Activated CD4-positive, alpha-beta memory T cell treated with anti-CD3 and anti-CD28 coated beads, Interleukin-2, amount 10 ng/mL, durations not matched to agents 7 days and 5 days (primary cell): Measurements from ENCODE around the gene GPATCH8. TPM values are rescaled to one million over a fixed set of nuclear protein-coding genes. Genes with fewer than 3 reads are reported as not detected.
A peak's percentile ranks its signal among the peaks of the same experiment; 100 is the strongest.

Experiments
- CTCF ChIA-PET: fragments of 350-600 bp; sonication (Branson Sonifier 250); formaldehyde crosslinking; loops from one replicate; lab custom pipeline; 2021; ENCODE audit warnings: antibody characterized with exemption, inconsistent platforms; lab: Charles Lee
- POLR2A ChIA-PET: fragments of 350-600 bp; sonication (Branson Sonifier 250); formaldehyde crosslinking; loops from one replicate; lab custom pipeline; 2021; ENCODE audit warnings: antibody characterized with exemption; lab: Charles Lee
- DNase-seq: peaks from one replicate; pipeline ENCODE4 v3.0.0-alpha.2; 2020
- H3K27ac Mint-ChIP-seq: one replicate; pipeline ENCODE4 v1.8.0; 2021; ENCODE audit warnings: mild to moderate bottlenecking, mixed read lengths
- H3K27me3 Mint-ChIP-seq: one replicate; pipeline ENCODE4 v1.8.0; 2021; ENCODE audit warnings: mixed read lengths
- H3K36me3 Mint-ChIP-seq: one replicate; pipeline ENCODE4 v1.8.0; 2021; ENCODE audit warnings: low read depth, mixed read lengths
- H3K4me1 Mint-ChIP-seq: one replicate; pipeline ENCODE4 v1.8.0; 2021; ENCODE audit warnings: mixed read lengths
- H3K4me3 Mint-ChIP-seq: one replicate; pipeline ENCODE4 v1.8.0; 2021; ENCODE audit warnings: mild to moderate bottlenecking, mixed read lengths
- H3K9me3 Mint-ChIP-seq: one replicate; pipeline ENCODE4 v1.8.0; 2021; ENCODE audit warnings: mixed read lengths
- total RNA-seq, 2 experiments: library from RNA; stranded (reverse); gene quantifications; one replicate each; pipeline ENCODE4 v1.2.3, GENCODE V29; 2021

Gene GPATCH8
- total RNA-seq, result 10 to 100 TPM; 38.7 to 43.0 TPM

GRCh38 chr17:44503147-44504029 is at the start of gene GPATCH8:
Gene GPATCH8, minus strand, starts transcription at chr17:44503406. Its CDS starts 36 bp downstream, at chr17:44503370.
- Mint-ChIP-seq H3K27me3 (peaks cover 2% of the 10 kb centered on the region), H3K4me3 (peak within 1 kb of the TSS; percentile 98), H3K9me3 (no peaks in the 10 kb centered on the region), H3K4me1 (peaks cover 26% of the 10 kb centered on the region), H3K36me3 (peaks cover 11% of the 10 kb centered on the region), H3K27ac (peak within 1 kb of the TSS; percentile 92)
- CTCF ChIA-PET, result interaction anchor here (0.6 to 1.2 kb wide), 5 partner anchors 8 to 522 kb away, joined by 3 to 6 read pairs (median 3); no protein-coding TSS in a partner anchor
- POLR2A ChIA-PET, result interaction anchor here (1.2 to 1.9 kb wide), 10 partner anchors 9 to 1135 kb away, joined by 3 to 8 read pairs (median 4); partner anchors contain the start of gene DBF4B
- peak; percentile 95 for DNase-seq

GRCh38 chr17:44552361-44552760 is 49.2 kb upstream of the GPATCH8 start:
- Mint-ChIP-seq H3K9me3 (no peaks in the 10 kb centered on the region), H3K36me3 (no peaks in the 10 kb centered on the region), H3K27ac (no peak overlapping the region), H3K4me3 (no peak overlapping the region), H3K27me3 (peaks cover 51% of the 10 kb centered on the region), H3K4me1 (peaks cover 14% of the 10 kb centered on the region)
- no peak for DNase-seq
- ChIA-PET CTCF (no interaction called here), POLR2A (no interaction called here)

- DNase-seq, result no peak
Measured at GRCh38 chr17:44549686-44550085, 46.5 kb upstream of the GPATCH8 start.

DNA sequence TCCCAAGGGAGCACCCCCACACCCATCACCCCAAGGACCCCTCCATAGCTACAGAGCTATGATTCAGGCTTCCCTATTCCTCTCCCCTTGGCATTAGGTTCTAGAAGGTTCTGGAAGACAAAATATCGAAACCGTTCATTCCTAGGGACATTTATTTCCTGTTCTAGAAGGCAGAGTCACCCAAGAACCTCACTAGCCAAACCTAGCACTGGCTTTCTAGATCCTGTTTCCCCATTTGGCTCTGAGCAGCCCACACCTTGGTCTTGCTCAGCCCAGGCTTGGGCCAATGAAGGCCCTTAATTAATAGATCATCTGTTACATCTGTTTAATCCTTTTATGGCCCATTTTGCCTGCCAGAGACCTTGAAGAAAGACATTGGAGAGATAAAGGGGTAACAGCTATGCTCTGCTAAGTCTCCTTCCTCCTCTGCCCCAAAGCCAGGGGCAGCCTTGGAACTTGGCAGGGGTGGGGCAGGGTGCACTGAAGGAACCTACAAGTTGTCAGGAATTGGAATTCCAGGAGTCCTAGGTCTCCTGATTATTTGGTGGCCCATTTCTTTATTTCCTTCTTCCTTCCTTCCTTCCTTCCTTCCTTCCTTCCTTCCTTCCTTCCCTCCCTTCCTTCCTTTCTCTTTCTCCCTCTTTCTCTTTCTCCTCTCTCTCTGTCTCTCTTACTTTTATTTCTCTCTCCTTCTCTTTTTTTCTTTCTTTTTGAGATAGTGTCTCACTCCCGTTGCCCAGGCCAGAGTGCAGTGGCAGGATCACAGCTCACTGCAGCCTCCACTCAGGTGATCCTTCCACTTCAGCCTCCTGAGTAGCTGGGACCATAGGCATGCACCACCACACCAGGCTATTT is 45.4 kb upstream of the GPATCH8 start:
- ChIA-PET CTCF (no interaction called here), POLR2A (no interaction called here)
- no peaks in the 10 kb centered on the region for H3K9me3 Mint-ChIP-seq
- H3K4me1 Mint-ChIP-seq, result peaks cover 3% of the 10 kb centered on the region
- DNase-seq, result no peak
- no peaks in the 10 kb centered on the region for H3K36me3 Mint-ChIP-seq
- no peak overlapping the region for H3K27ac Mint-ChIP-seq
- no peak overlapping the region for H3K4me3 Mint-ChIP-seq
- H3K27me3 Mint-ChIP-seq, result peaks cover 41% of the 10 kb centered on the region

More at GRCh38 chr17:44549686-44550085, 46.5 kb upstream of the GPATCH8 start:
- H3K36me3 Mint-ChIP-seq, result no peaks in the 10 kb centered on the region
- peaks cover 3% of the 10 kb centered on the region for H3K4me1 Mint-ChIP-seq
- H3K27ac Mint-ChIP-seq, result no peak overlapping the region
- peaks cover 36% of the 10 kb centered on the region for H3K27me3 Mint-ChIP-seq
- CTCF ChIA-PET, result interaction anchor here (0.9 kb wide), 1 partner anchor 16 kb away, joined by 3 read pairs; no protein-coding TSS in a partner anchor
- no peaks in the 10 kb centered on the region for H3K9me3 Mint-ChIP-seq
- H3K4me3 Mint-ChIP-seq, result no peak overlapping the region
- POLR2A ChIA-PET, result no interaction called here

DNA sequence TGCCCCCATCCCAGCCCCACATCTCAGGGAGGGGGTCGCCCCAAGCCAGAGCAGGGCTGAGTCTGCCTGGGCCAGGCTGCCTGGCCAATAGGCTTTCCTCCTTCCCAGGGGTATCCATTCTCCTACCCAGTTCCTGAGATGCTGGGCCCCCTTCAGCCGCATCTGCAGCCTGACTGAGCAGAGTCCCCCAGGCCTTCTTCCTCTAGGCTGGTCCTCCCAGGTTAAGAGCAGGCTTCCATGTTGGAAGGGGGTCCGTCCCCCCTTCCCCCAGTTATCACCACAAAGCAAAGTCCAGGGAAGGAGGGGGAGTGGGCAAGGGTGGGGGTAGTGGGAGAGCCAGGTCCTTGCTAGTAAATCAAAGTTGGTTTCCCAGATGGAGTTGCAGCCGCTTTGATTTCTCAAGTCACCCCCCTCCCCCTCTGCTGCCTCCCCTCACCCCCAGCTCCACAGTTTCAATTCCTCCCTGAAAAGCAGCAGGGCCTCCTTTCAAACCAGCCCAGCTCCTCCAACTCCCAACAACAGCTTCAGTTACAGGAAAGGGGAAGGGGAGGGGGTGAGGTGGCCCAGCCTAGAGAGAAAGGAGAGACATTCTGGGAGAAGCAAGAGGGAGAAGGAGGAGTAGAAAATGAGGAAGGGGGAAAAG is 44.5 kb upstream of the GPATCH8 start:
- H3K27me3 Mint-ChIP-seq, result peaks cover 40% of the 10 kb centered on the region
- no peaks in the 10 kb centered on the region for H3K9me3 Mint-ChIP-seq

GRCh38 chr17:44546671-44547606 is 43.7 kb upstream of the GPATCH8 start:
- POLR2A ChIA-PET, result no interaction called here

More for the DNA sequence above, 44.5 kb upstream of the GPATCH8 start:
- ChIA-PET CTCF (no interaction called here), POLR2A (no interaction called here)
- H3K4me1 Mint-ChIP-seq, result peaks cover 3% of the 10 kb centered on the region
- H3K4me3 Mint-ChIP-seq, result no peak overlapping the region
- no peak for DNase-seq
- no peak overlapping the region for H3K27ac Mint-ChIP-seq
- no peaks in the 10 kb centered on the region for H3K36me3 Mint-ChIP-seq

GRCh38 chr17:44543905-44544523 is 40.8 kb upstream of the GPATCH8 start:
- H3K27ac Mint-ChIP-seq, result no peak overlapping the region
- CTCF ChIA-PET, result interaction anchor here (1.4 kb wide), 1 partner anchor 11 kb away, joined by 5 read pairs; no protein-coding TSS in a partner anchor

More at GRCh38 chr17:44546671-44547606, 43.7 kb upstream of the GPATCH8 start:
- Mint-ChIP-seq H3K9me3 (no peaks in the 10 kb centered on the region), H3K27ac (no peak overlapping the region), H3K4me3 (no peak overlapping the region), H3K27me3 (peaks cover 32% of the 10 kb centered on the region), H3K36me3 (no peaks in the 10 kb centered on the region), H3K4me1 (peaks cover 3% of the 10 kb centered on the region)
- no peak for DNase-seq
- CTCF ChIA-PET, result interaction anchor here (1.2 kb wide), 1 partner anchor 10 kb away, joined by 3 read pairs; no protein-coding TSS in a partner anchor

GRCh38 chr17:44543213-44543904 is 40.2 kb upstream of the GPATCH8 start:
- no peaks in the 10 kb centered on the region for H3K36me3 Mint-ChIP-seq
- no peak for DNase-seq
- H3K27ac Mint-ChIP-seq, result no peak overlapping the region
- H3K4me3 Mint-ChIP-seq, result no peak overlapping the region
- H3K27me3 Mint-ChIP-seq, result peaks cover 19% of the 10 kb centered on the region
- ChIA-PET CTCF (interaction anchor here (1.4 kb wide), 1 partner anchor 10 kb away, joined by 5 read pairs; no protein-coding TSS in a partner anchor), POLR2A (interaction anchor here (2.7 kb wide), 1 partner anchor 14 kb away, joined by 8 read pairs; the partner anchor contains the start of gene FZD2)
- peaks cover 3% of the 10 kb centered on the region for H3K4me1 Mint-ChIP-seq
- H3K9me3 Mint-ChIP-seq, result no peaks in the 10 kb centered on the region

More at GRCh38 chr17:44543905-44544523, 40.8 kb upstream of the GPATCH8 start:
- peaks cover 3% of the 10 kb centered on the region for H3K4me1 Mint-ChIP-seq
- peaks cover 21% of the 10 kb centered on the region for H3K27me3 Mint-ChIP-seq
- no peak for DNase-seq
- H3K36me3 Mint-ChIP-seq, result no peaks in the 10 kb centered on the region
- POLR2A ChIA-PET, result interaction anchor here (2.7 kb wide), 1 partner anchor 14 kb away, joined by 8 read pairs; the partner anchor contains the start of gene FZD2
- no peaks in the 10 kb centered on the region for H3K9me3 Mint-ChIP-seq
- no peak overlapping the region for H3K4me3 Mint-ChIP-seq

DNA sequence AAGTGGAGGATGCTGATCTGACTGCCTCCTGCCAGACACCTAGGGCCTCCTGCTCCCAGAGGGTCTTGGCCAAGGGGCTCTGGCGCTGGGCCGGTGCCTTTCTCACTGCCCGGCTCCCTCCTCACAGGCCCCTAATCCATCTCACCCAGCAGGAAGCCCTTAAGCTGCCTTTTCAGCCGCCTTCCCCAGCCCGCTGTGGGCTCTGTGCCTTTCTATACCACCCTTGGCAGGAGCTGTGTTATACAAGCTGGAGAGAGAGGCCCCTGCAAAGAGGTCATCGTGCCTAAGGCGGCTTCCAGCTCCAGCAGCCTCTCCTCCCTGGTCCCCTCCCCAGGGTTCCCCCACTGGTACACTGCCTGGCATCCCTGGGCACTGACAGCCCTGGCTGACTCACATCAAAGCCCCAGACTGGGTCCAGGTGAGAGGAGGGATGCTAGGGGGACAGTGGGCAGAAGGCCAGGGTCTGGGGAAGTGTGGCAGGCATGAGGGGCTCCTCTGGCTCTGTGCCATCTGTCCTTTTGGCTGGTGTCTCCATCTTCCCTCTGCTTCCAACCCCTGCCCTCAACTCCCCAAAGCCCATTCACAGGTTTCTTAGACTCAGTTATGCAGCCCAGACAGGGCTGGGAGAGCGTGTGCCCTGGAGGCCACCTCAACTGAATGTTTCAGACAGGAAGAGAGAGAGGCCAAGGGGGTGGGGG is 38.8 kb upstream of the GPATCH8 start:
- Mint-ChIP-seq H3K27me3 (peaks cover 18% of the 10 kb centered on the region), H3K4me1 (peaks cover 3% of the 10 kb centered on the region), H3K36me3 (no peaks in the 10 kb centered on the region), H3K27ac (no peak overlapping the region), H3K9me3 (no peaks in the 10 kb centered on the region), H3K4me3 (no peak overlapping the region)
- no peak for DNase-seq
- ChIA-PET CTCF (interaction anchor here (1.1 kb wide), 1 partner anchor 8 kb away, joined by 4 read pairs; no protein-coding TSS in a partner anchor), POLR2A (interaction anchor here (2.7 kb wide), 1 partner anchor 16 kb away, joined by 8 read pairs; the partner anchor contains the start of gene FZD2)
